Fibroblast of mammary gland (primary cell): ENCODE results near the gene MIGA1.

Source experiments
- DNase-seq: peaks from one replicate; pipeline ENCODE4 v3.0.0-alpha.2; 2010; ENCODE audit warnings: low read depth
- H3K4me3 ChIP-seq: 2 replicates; pipeline ENCODE4 v1.5.1; 2011; ENCODE audit warnings: low read depth, mild to moderate bottlenecking, low read length, moderate library complexity; ENCODE audit not compliant: control insufficient read depth
- TF ChIP-seq, protein P1 (sequence below): conservative IDR thresholded peaks from 2 replicates; pipeline ENCODE4 v1.5.1; 2011; ENCODE audit warnings: low read depth, low read length, inconsistent platforms; ENCODE audit not compliant: control insufficient read depth, insufficient read depth

MIGA1 gene

DNA sequence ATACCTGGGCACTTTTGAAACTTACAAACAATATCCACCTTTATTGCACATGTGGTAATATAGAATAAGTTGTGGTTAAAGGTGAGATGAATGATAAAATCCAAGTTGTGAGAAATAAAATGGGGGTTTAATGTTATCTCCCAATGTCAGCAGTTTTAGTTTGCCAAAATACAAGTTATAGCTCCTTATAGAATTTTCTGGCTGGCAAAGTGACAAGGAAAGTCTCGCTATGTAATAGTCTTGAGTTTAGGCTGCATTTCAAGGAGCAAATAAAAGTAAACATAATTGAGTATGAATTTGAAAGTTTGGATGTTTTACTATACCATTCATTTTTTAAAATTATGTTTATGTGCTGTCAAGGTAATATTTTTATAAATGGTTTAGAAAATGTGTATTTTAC lies 94.0 kb downstream of the MIGA1 start:
- no peak for DNase-seq
- no peak overlapping the region for H3K4me3 ChIP-seq
- TF ChIP-seq, protein P1, sequence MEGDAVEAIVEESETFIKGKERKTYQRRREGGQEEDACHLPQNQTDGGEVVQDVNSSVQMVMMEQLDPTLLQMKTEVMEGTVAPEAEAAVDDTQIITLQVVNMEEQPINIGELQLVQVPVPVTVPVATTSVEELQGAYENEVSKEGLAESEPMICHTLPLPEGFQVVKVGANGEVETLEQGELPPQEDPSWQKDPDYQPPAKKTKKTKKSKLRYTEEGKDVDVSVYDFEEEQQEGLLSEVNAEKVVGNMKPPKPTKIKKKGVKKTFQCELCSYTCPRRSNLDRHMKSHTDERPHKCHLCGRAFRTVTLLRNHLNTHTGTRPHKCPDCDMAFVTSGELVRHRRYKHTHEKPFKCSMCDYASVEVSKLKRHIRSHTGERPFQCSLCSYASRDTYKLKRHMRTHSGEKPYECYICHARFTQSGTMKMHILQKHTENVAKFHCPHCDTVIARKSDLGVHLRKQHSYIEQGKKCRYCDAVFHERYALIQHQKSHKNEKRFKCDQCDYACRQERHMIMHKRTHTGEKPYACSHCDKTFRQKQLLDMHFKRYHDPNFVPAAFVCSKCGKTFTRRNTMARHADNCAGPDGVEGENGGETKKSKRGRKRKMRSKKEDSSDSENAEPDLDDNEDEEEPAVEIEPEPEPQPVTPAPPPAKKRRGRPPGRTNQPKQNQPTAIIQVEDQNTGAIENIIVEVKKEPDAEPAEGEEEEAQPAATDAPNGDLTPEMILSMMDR: no peak

DNA sequence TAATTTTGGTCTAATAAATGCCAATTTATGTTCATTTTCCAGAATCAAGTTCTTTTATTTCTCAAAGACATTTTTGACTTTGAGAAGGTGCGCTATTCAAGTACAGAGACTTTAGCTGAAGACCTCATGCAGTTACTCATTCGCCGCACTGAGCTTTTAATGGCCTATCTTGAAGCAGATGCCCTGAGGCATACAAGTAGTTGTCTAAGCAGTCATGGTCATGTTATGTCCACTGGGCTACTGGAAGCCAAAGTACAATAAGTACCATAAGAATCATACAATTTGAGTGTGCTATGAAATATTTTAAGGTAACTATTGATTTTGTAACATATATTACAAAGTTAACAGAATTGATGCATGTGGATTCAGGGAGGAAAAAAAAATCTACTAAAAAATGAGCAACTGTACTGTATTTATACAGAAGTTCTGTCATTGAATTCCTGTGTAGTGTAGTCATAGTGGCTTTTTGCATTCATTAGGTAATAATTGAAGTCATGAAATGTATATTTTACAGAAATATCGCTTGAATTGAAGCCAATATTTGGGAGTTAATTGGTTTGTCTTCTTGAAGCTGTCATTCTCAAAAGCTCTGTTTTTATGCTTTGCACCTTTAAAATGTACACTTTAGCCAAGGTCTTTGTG lies 95.5 kb downstream of the MIGA1 start:
- DNase-seq: peak; percentile 39
- H3K4me3 ChIP-seq: no peak overlapping the region
- TF ChIP-seq, protein P1: no peak

DNA sequence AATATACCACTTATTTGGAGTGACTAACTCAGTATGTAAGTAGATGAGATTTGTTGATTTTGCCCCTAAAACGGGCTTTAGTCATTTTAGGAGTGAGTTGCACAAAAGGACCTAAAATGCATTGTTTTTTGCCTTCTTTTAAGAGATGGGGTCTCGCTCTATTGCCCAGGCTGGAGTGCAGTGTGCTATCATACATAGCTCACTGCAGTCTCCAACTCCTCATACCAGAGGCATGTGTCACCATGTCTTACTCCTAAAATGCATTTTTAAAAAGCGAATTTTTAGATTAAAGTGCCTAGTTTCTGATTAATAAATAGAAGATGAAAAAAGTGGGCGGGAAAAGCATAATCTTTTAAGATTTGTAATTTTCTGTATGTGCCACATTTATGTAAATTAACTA lies 97.4 kb downstream of the MIGA1 start:
- TF ChIP-seq, protein P1: no peak
- peak; percentile 53 for DNase-seq
- H3K4me3 ChIP-seq: no peak overlapping the region

DNA sequence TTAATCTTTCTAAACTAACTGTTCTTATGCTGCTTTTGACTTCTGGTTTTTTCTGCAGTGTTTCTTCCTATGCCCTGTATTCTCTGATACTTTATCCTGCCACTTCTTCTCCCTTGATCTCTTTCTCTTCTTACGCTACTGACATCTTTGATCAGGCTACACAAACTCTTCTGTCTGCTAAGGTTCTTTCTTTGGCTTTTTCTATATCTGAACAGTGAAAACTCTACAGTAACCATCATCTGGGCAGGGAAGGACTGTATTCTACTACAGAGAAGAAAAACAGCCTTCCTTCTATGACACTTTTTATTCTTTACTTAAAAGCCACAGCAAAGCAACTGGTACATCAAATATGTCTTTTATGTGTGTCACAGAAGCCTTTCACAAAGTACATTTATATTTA lies 101.6 kb downstream of the MIGA1 start:
- TF ChIP-seq, protein P1: no peak
- no peak overlapping the region for H3K4me3 ChIP-seq
- DNase-seq: no peak

DNA sequence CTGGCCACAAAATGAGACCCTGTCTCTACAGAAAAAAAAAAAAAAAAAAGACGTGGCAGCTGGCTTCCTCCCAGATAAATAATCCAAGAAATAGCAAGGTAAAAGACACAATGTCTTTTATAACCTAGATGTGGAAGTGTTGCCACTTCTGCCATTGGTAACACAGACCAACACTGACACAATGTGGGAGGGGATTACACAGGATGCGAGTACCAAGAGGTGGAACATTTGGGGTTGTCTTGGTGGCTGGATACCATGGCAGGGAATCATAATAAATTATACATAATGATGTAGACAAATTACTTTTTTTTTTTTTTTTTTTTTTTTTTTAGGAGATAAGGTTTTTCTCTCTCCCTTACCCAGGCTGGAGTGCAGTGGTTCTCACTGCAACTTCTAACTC lies 103.0 kb downstream of the MIGA1 start:
- DNase-seq: no peak
- TF ChIP-seq, protein P1: no peak
- no peak overlapping the region for H3K4me3 ChIP-seq

DNA sequence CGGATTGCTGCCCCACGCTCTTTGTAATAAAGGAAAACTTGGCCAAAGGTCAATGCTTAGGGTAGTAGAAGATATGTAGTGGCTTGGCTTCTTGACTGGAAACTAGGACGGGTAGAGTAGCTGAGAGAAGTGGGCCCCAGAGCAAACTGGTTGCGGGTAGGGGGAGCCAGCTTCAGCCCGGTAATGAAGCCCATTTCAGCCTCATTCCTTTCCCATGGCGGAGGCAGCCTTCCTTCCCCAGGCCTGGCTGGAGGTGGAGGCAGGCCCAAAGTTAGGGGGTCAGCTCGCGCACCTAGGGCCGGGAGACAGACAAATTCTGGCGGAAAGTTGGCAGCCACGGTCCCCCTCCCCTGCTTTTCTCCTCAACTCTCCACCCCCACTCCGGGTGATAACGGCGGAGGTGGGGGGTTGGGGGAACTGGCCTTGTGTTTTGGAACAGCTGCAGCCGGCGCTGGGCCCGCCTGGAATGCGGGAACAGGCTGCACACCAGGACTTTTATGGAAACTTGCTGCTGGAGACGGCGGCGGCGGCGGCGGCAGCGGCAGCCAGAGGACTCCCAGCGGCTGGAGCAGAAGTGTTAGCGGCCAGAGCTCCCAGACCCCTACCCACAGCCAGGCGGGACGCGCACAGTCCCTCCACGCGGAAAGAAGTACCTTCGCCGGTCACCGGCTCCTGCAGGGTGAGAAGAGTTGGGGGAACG lies 108.8 kb downstream of the MIGA1 start, which contains the start of gene NEXN:
Gene NEXN, plus strand, starts transcription at position 544 of the 700 bp plus-strand sequence. CDS start 27,483 bp downstream, outside the sequence.
- DNase-seq: peak; percentile 77
- TF ChIP-seq, protein P1: peak; percentile 10
- peak within 1 kb of the TSS; percentile 86 for H3K4me3 ChIP-seq
